BJ (cell line): ENCODE results near the gene PARS2. TPM values are rescaled to one million over a fixed set of nuclear protein-coding genes. Genes with fewer than 3 reads are reported as not detected.

Experiments
- CTCF ChIA-PET: fragments of 350-600 bp; formaldehyde crosslinking; extraction: SDS; loops from one replicate; lab custom pipeline; 2021; ENCODE audit warnings: antibody characterized with exemption, inconsistent platforms; lab: Yijun Ruan, JAX
- POLR2A ChIA-PET: fragments of 300-600 bp; sonication (Branson Sonifier 250); formaldehyde crosslinking; extraction: SDS; loops from one replicate; lab custom pipeline; 2021; ENCODE audit warnings: antibody characterized with exemption; lab: Charles Lee
- DNase-seq: peaks from one replicate; pipeline ENCODE4 v3.0.0-alpha.2; 2011; ENCODE audit warnings: low read depth
- H3K27me3 ChIP-seq: 2 replicates; pipeline ENCODE4 v1.6.0; 2011; ENCODE audit warnings: low read length; ENCODE audit not compliant: control insufficient read depth, insufficient read depth
- H3K36me3 ChIP-seq: 2 replicates; pipeline ENCODE4 v1.5.1; 2011; ENCODE audit warnings: low read length; ENCODE audit not compliant: control insufficient read depth, insufficient read depth
- H3K4me3 ChIP-seq: 2 replicates; pipeline ENCODE4 v1.5.1; 2011; ENCODE audit warnings: low read depth, mild to moderate bottlenecking, control low read depth, low read length
- CTCF ChIP-seq: IDR thresholded peaks from 2 replicates; pipeline ENCODE4 v1.5.1; 2011; ENCODE audit warnings: low read depth, mild to moderate bottlenecking, control low read depth, inconsistent platforms, low read length, moderate library complexity; ENCODE audit not compliant: insufficient read depth
- polyA plus RNA-seq: library from polyadenylated mRNA; depleted of rRNA; stranded (reverse); fragments of >200 nt; gene quantifications from 2 replicates; pipeline ENCODE4 v1.2.3, GENCODE V29; 2011; rRNA removed

The PARS2 gene
- polyA plus RNA-seq, 1 experiment = 3.9 TPM

- POLR2A ChIA-PET = no interaction called here
Observed at GRCh38 chr1:54709547-54710292, 54.6 kb downstream of the PARS2 start.

GRCh38 chr1:54708385-54708784 lies 55.9 kb downstream of the PARS2 start:
- ChIA-PET CTCF (no interaction called here), POLR2A (no interaction called here)

More at GRCh38 chr1:54709547-54710292, 54.6 kb downstream of the PARS2 start:
- TF ChIP-seq CTCF = no peak
- Histone ChIP-seq H3K36me3 (no peaks in the 10 kb centered on the region), H3K27me3 (peaks cover 7% of the 10 kb centered on the region), H3K4me3 (no peak overlapping the region)
- DNase-seq = no peak
- CTCF ChIA-PET = no interaction called here

More at GRCh38 chr1:54708385-54708784, 55.9 kb downstream of the PARS2 start:
- no peak for TF ChIP-seq CTCF
- no peak for DNase-seq
- Histone ChIP-seq H3K4me3 (no peak overlapping the region), H3K27me3 (peaks cover 7% of the 10 kb centered on the region), H3K36me3 (no peaks in the 10 kb centered on the region)

Other genes with a start within 250 kb of the PARS2 start
- 1.5 and 2.4 TPM in 2 replicates for gene ACOT11, start 216.3 kb downstream of the PARS2 start, polyA plus RNA-seq
- gene FAM151A, start 141.0 kb downstream of the PARS2 start, polyA plus RNA-seq = not detected in 2 replicates
- gene MROH7, start 122.7 kb downstream of the PARS2 start, polyA plus RNA-seq = 0.05 and 0.10 TPM in 2 replicates
- gene TTC4, start 48.7 kb downstream of the PARS2 start, polyA plus RNA-seq = 20.5 and 23.2 TPM in 2 replicates
- not detected in 2 replicates for gene TTC22, start 36.8 kb upstream of the PARS2 start, polyA plus RNA-seq
- 43.3 and 75.0 TPM in 2 replicates for gene DHCR24, start 122.7 kb upstream of the PARS2 start, polyA plus RNA-seq
- not detected in 2 replicates for gene TMEM61, start 216.1 kb upstream of the PARS2 start, polyA plus RNA-seq
- gene BSND, start 234.4 kb upstream of the PARS2 start, polyA plus RNA-seq = not detected in 2 replicates